K562 (cell line): ENCODE results near the gene FAM227B. TPM values are rescaled to one million over a fixed set of nuclear protein-coding genes. Genes with fewer than 3 reads are reported as not detected.

ENCODE experiments used
- ATAC-seq: fragments of 200-7000 bp; cut with Tn5 transposase; 3 replicates; pipeline ENCODE4 v1.9.1; 2020; ENCODE audit warnings: moderate library complexity
- BruUV-seq: library from RNA; stranded (reverse); fragments of 400-500 nt; replicated peaks from 2 replicates; lab custom pipeline; 2021; lab: Mats Ljungman, UMichigan
- CTCF ChIA-PET: fragments of 300-600 bp; formaldehyde crosslinking; extraction: SDS; loops from one replicate; lab custom pipeline; 2021; ENCODE audit warnings: low intra/inter-chr PET ratio; lab: Yijun Ruan, JAX
- POLR2A ChIA-PET: fragments of 300-600, 350-650 bp; sonication (Branson Sonifier 250); formaldehyde crosslinking; extraction: SDS; loops from one replicate; lab custom pipeline; 2021; ENCODE audit warnings: antibody characterized with exemption, inconsistent platforms; lab: Yijun Ruan, JAX
- DNase-seq, 4 experiments: peaks; one replicate each; pipeline versions ENCODE4 v3.0.0 to v3.0.0-alpha.2; 2011 to 2018; ENCODE audit warnings: low spot score in 3 of 4, mixed read lengths in 3 of 4; ENCODE audit errors: extremely low read depth in 1 of 4
- FAIRE-seq: peaks from 2 replicates; lab custom pipeline; 2011; peaks lifted over from hg19 to GRCh38; lab: Jason Lieb, UNC
- H2AFZ ChIP-seq: 2 replicates; pipeline ENCODE4 v1.6.0; 2011; ENCODE audit warnings: low read depth, low read length, control low read depth, inconsistent platforms
- H3K27ac ChIP-seq: fragments of 200-600 bp; 3 replicates; pipeline ENCODE4 v1.8.0; 2011; ENCODE audit warnings: low read depth, mild to moderate bottlenecking, control low read depth, inconsistent platforms, low read length, moderate library complexity, mixed read lengths; ENCODE audit errors: extremely low read depth
- H3K27me3 ChIP-seq, 2 experiments: fragments of 300-600 bp in 1 of 2; 2 replicates in 1 of 2; 3 replicates in 1 of 2; pipeline versions ENCODE4 v1.6.0 to v1.8.0; 2011; ENCODE audit warnings: inconsistent platforms in 2 of 2, low read length in 2 of 2, mild to moderate bottlenecking in 1 of 2, mixed read lengths in 1 of 2, moderate library complexity in 1 of 2; ENCODE audit not compliant: control insufficient read depth in 2 of 2, insufficient read depth in 2 of 2
- H3K36me3 ChIP-seq: fragments of 300-600 bp; 3 replicates; pipeline ENCODE4 v1.8.0; 2011; ENCODE audit warnings: mild to moderate bottlenecking, low read length, inconsistent platforms; ENCODE audit not compliant: control insufficient read depth, insufficient read depth
- H3K4me1 ChIP-seq, 2 experiments: fragments of 200-600 bp in 1 of 2; replicated peaks in 1 of 2; 2 replicates in 1 of 2; 3 replicates in 1 of 2; pipeline versions ENCODE4 v1.5.1 to v1.8.0; 2011; ENCODE audit warnings: inconsistent platforms in 2 of 2, low read length in 2 of 2, mild to moderate bottlenecking in 1 of 2, mixed read lengths in 1 of 2, moderate library complexity in 1 of 2; ENCODE audit not compliant: control insufficient read depth in 2 of 2, insufficient read depth in 2 of 2
- H3K4me2 ChIP-seq: 2 replicates; pipeline ENCODE4 v1.6.1; 2011; ENCODE audit warnings: low read length, control low read depth, inconsistent platforms, mixed read lengths; ENCODE audit not compliant: insufficient read depth
- H3K4me3 ChIP-seq: fragments of 200-600 bp; sonication (generic), shearing (Covaris generic); 2 replicates; pipeline ENCODE4 v1.5.1; 2016; ENCODE audit warnings: control low read depth, inconsistent platforms
- H3K79me2 ChIP-seq: fragments of 200-600 bp; 3 replicates; pipeline ENCODE4 v1.8.0; 2011; ENCODE audit warnings: low read length, inconsistent platforms; ENCODE audit not compliant: control insufficient read depth, insufficient read depth
- H3K9ac ChIP-seq, 2 experiments: 2 replicates each; pipeline versions ENCODE4 v1.6.0 to v1.6.1; 2011; ENCODE audit warnings: low read depth in 2 of 2, low read length in 2 of 2, control low read depth in 1 of 2, inconsistent platforms in 1 of 2, mild to moderate bottlenecking in 1 of 2, mixed read lengths in 1 of 2; ENCODE audit not compliant: insufficient read depth in 1 of 2
- H3K9me1 ChIP-seq: one replicate; pipeline ENCODE4 v1.6.0; 2011; ENCODE audit warnings: inconsistent platforms, mild to moderate bottlenecking, low read length, moderate library complexity; ENCODE audit not compliant: control insufficient read depth, insufficient read depth
- H3K9me3 ChIP-seq: replicated peaks from 2 replicates; pipeline ENCODE4 v1.5.1; 2011; ENCODE audit warnings: low read depth, low read length, inconsistent platforms; ENCODE audit not compliant: control insufficient read depth, insufficient read depth
- H4K20me1 ChIP-seq: replicated peaks from 2 replicates; pipeline ENCODE4 v1.6.1; 2011; ENCODE audit warnings: low read length, inconsistent platforms, mixed read lengths; ENCODE audit not compliant: control insufficient read depth, insufficient read depth
- BACH1 ChIP-seq: fragments of 200-800 bp; sonication (Bioruptor generic); IDR thresholded peaks from 2 replicates; pipeline ENCODE4 v1.6.1; 2016; ENCODE audit warnings: missing genetic modification characterization, missing compliant biosample characterization
- BDP1 ChIP-seq: IDR thresholded peaks from 3 replicates; pipeline ENCODE4 v1.6.1; 2011; ENCODE audit not compliant: insufficient read length, insufficient read depth
- BRCA1 ChIP-seq, 2 experiments: fragments of 450-650 bp in 1 of 2; sonication (generic) in 1 of 2; formaldehyde crosslinking in 1 of 2; IDR thresholded peaks; 2 replicates each; pipeline versions ENCODE4 v1.5.0 to v1.6.1; 2017 to 2020; ENCODE audit warnings: mild to moderate bottlenecking in 1 of 2, missing genetic modification reagents in 1 of 2
- ESRRB ChIP-seq: fragments of 250-450 bp; sonication (Bioruptor Pico); IDR thresholded peaks from 2 replicates; pipeline ENCODE4 v1.5.0; 2020; ENCODE audit warnings: mild to moderate bottlenecking, moderate library complexity, borderline replicate concordance
- FOXK2 ChIP-seq, 2 experiments: fragments of 450-650 bp; IDR thresholded peaks in 1 of 2; conservative IDR thresholded peaks in 1 of 2; 2 replicates each; pipeline ENCODE4 v1.6.1; 2016; ENCODE audit warnings: low read depth in 2 of 2, mild to moderate bottlenecking in 1 of 2
- HDAC3 ChIP-seq: fragments of 450-650 bp; IDR thresholded peaks from 2 replicates; pipeline ENCODE4 v1.6.1; 2018; ENCODE audit warnings: borderline replicate concordance, mild to moderate bottlenecking, moderate library complexity; ENCODE audit not compliant: partially characterized antibody
- KAT2B ChIP-seq: IDR thresholded peaks from one replicate; pipeline ENCODE4 v1.6.1; 2012; ENCODE audit warnings: low read depth, mild to moderate bottlenecking, control low read depth, inconsistent platforms, low read length, moderate library complexity
- NFRKB ChIP-seq: fragments of 450-650 bp; IDR thresholded peaks from 2 replicates; pipeline ENCODE4 v1.6.1; 2016; ENCODE audit warnings: low read depth
- RBM25 ChIP-seq: fragments of 200-400 bp; formaldehyde crosslinking; IDR thresholded peaks from 2 replicates; pipeline ENCODE4 v1.6.1; 2018; ENCODE audit warnings: low read length, low read depth, moderate library complexity; ENCODE audit not compliant: severe bottlenecking
- SAFB2 ChIP-seq: fragments of 200-400 bp; formaldehyde crosslinking; IDR thresholded peaks from 2 replicates; pipeline ENCODE4 v1.6.1; 2018; ENCODE audit warnings: borderline replicate concordance, low read length, low read depth, moderate library complexity; ENCODE audit not compliant: severe bottlenecking
- ZNF121 ChIP-seq: sonication (generic); formaldehyde crosslinking; conservative IDR thresholded peaks from 2 replicates; pipeline ENCODE4 v1.8.0; 2022; ENCODE audit warnings: missing genetic modification reagents
- ZNF146 ChIP-seq: IDR thresholded peaks from one replicate; pipeline ENCODE4 v1.6.1; 2018; ENCODE audit warnings: missing compliant biosample characterization; ENCODE audit not compliant: unreplicated experiment
- WGBS: fragments of 100-300 bp; shearing (Covaris generic); methylation state at CpG from one replicate; pipeline ENCODE4 v1.1.6; 2016; ENCODE audit warnings: low coverage, mixed read lengths; ENCODE audit not compliant: insufficient coverage; ENCODE audit errors: missing lambda C conversion rate; 5-methylcytosine and 5-hydroxymethylcytosine counted together
- in situ Hi-C: fragments of 300-500 bp; cut with MboI; formaldehyde crosslinking; loops from 4 replicates; pipeline ENCODE4 v1.15.0; 2018; ENCODE audit warnings: inconsistent platforms, mixed read lengths
- intact Hi-C: fragments of 100-400 bp; cut with micrococcal nuclease; formaldehyde crosslinking; loops from 2 replicates; pipeline ENCODE4 v1.14.2; 2022
- polyA plus RNA-seq, 8 experiments: library from polyadenylated mRNA; depleted of rRNA in 4 of 8; stranded (reverse) in 5 of 8; unstranded in 3 of 8; fragments of >200 nt; fragmentation: Nextera tagmentation in 2 of 8; fragmentation: Illumina TruSeq in 1 of 8; extraction: Ambion mirVana in 2 of 8; extraction: Trizol in 1 of 8; gene quantifications; 2 replicates each; pipeline versions ENCODE4 v1.2.1 to v1.2.3, GENCODE V29; 2011 to 2014; ENCODE audit warnings: inconsistent platforms in 1 of 8, missing spikeins in 1 of 8
- total RNA-seq, 7 experiments: library from RNA; depleted of rRNA in 6 of 7; stranded (reverse); fragments of >200 nt in 6 of 7; fragmentation: Illumina TruSeq in 2 of 7; extraction: Trizol in 2 of 7; gene quantifications; 2 replicates each; pipeline versions ENCODE4 v1.2.1 to v1.2.3, GENCODE V29; 2011 to 2021; ENCODE audit warnings: low replicate concordance in 1 of 7
- TF ChIP-seq, protein P1 (sequence below): IDR thresholded peaks from 2 replicates; pipeline ENCODE4 v1.6.1; 2011; ENCODE audit not compliant: insufficient read length; ENCODE audit errors: extremely low read depth

The FAM227B gene
- total and polyA plus RNA-seq, 9 of the 15 experiments (the other 6 are each of a cell fraction or from before 2014, with no cell fraction given): 5.1 to 12.5 (median 11.2) TPM

DNA sequence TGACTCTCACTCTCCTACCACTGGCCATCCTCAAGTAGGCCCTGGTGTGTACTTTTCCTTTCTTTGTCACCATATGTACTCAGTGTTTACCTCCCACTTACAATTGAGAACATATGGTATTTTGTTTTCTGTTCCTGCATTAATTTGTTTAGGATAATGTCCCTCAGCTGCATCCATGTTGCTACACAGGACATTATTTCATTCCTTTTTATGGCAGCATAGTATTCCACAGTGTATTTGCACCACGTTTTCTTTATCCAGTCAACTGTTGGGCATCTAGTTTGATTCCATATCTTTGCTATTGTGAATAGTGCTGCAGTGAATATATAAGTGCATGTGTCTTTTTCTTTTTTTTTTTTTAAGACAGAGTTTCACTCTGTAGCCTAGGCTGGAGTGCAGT, 324.4 kb downstream of the FAM227B start:
- TF ChIP-seq ZNF146 (CRISPR knock-in tag) (peak; percentile 71), BDP1 (no peak), RBM25 (peak; percentile 19)
- H3K4me1 ChIP-seq: peaks cover 0 to 1% of the 10 kb centered on the region in 2 experiments; a peak in 3 of 5 replicates
- intact Hi-C loops: no loop called here
- H2AFZ ChIP-seq: no peak overlapping the region
- FAIRE-seq (no peak), ATAC-seq (no peak), DNase-seq (no peak)
- no peaks in the 10 kb centered on the region for H3K9me1 ChIP-seq
- no peaks in the 10 kb centered on the region for H3K27me3 ChIP-seq
- 59% methylated on average over 1 of the region's 1 CpG for WGBS
- no peaks in the 10 kb centered on the region for H3K9me3 ChIP-seq
- H3K4me3 ChIP-seq: no peak overlapping the region
- CTCF ChIA-PET: no interaction called here
- H4K20me1 ChIP-seq: no peaks in the 10 kb centered on the region
- in situ Hi-C loops: no loop called here
- H3K4me2 ChIP-seq: no peak overlapping the region
- H3K9ac ChIP-seq: no peak overlapping the region
- H3K36me3 ChIP-seq: peaks cover 27% of the 10 kb centered on the region
- no TSS peak for BruUV-seq
- POLR2A ChIA-PET: no interaction called here
- no peak overlapping the region for H3K27ac ChIP-seq
- peaks cover 8% of the 10 kb centered on the region; the same call in 1 of the 3 replicates for H3K79me2 ChIP-seq

DNA sequence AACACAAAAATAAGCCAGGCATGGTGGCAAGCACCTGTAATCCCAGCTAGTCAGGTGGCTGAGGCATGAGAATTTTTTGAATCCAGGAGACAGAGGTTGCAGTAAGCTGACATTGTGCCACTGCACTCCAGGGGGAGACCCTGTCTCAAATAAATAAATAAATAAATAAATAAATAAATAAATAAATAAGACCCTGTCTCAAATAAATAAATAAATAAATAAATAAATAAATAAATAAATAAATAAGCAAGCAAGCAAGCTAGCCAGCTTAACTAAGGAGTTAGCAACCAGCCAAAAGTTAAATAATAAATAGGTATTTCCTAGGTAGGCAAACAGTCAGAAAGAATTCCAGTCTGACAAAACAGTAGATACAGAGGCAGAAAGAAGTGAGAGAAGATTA, 326.7 kb downstream of the FAM227B start:
- H2AFZ ChIP-seq: no peak overlapping the region
- H4K20me1 ChIP-seq: no peaks in the 10 kb centered on the region
- DNase-seq (no peak), FAIRE-seq (no peak), ATAC-seq (no peak)
- no peak overlapping the region for H3K27ac ChIP-seq
- H3K9me3 ChIP-seq: no peaks in the 10 kb centered on the region
- ChIA-PET POLR2A (no interaction called here), CTCF (no interaction called here)
- H3K4me1 ChIP-seq: no peaks in the 10 kb centered on the region
- H3K27me3 ChIP-seq: no peaks in the 10 kb centered on the region
- BruUV-seq: no TSS peak
- no peaks in the 10 kb centered on the region for H3K9me1 ChIP-seq
- peaks cover 42% of the 10 kb centered on the region for H3K36me3 ChIP-seq
- no peak overlapping the region for H3K4me2 ChIP-seq
- H3K4me3 ChIP-seq: no peak overlapping the region
- intact Hi-C loops (no loop called here), in situ Hi-C loops (no loop called here)
- no peaks in the 10 kb centered on the region for H3K79me2 ChIP-seq
- TF ChIP-seq KAT2B (no peak), BACH1 (tag) (no peak), BRCA1 (IDR thresholded peaks at IDR 0.05) (no peak), BRCA1 (CRISPR knock-in tag; IDR thresholded peaks at IDR 0.05) (no peak), FOXK2 (conservative IDR thresholded peaks at IDR 0.05 in 1 of 2, IDR thresholded peaks at IDR 0.05 in 1 of 2; ENCODE audit: low read depth in 2 of 2) (no peak), HDAC3 (no peak), ZNF121 (CRISPR knock-in tag) (no peak), ESRRB (no peak), NFRKB (no peak), SAFB2 (no peak)
- TF ChIP-seq, protein P1, sequence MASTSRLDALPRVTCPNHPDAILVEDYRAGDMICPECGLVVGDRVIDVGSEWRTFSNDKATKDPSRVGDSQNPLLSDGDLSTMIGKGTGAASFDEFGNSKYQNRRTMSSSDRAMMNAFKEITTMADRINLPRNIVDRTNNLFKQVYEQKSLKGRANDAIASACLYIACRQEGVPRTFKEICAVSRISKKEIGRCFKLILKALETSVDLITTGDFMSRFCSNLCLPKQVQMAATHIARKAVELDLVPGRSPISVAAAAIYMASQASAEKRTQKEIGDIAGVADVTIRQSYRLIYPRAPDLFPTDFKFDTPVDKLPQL: no peak
- H3K9ac ChIP-seq: no peak overlapping the region
